Stromal cell of bone marrow (primary cell): ENCODE results near the gene KLF8.
"Not testable (repeated sequence)": the region's sequence is repeated elsewhere in the genome, so short reads cannot be mapped to it uniquely, and the experiment has no call there.

Source experiments
- DNase-seq: peaks from one replicate; pipeline ENCODE4 v3.0.0-alpha.2; 2012; ENCODE audit warnings: low read depth

The KLF8 gene

GRCh38 chrX:56232221-56233082, at the start of gene KLF8:
KLF8 (plus strand) TSS chrX:56232356; CDS start chrX:56233335, 979 bp downstream.
- DNase-seq: no peak

DNA sequence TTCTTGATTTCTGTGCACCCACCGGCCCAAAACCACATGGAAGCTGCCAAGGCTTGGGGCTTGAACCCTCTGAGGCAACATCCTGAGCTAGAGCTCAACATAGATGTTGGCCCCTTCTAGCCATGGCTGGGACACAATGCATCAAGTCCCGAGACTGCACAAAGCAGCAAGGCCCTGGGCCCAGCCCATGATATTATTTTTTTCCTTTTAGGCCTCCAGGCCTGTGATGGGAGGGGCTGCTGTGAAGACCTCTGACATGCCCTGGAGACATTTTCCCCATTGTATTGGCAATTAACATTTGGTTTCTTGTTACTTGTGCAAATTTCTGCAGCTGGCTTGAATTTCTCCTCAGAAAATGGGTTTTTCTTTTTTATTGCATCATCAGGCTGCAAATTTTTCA, 25.2 kb upstream of the KLF8 start:
- DNase-seq: not testable (repeated sequence)

DNA sequence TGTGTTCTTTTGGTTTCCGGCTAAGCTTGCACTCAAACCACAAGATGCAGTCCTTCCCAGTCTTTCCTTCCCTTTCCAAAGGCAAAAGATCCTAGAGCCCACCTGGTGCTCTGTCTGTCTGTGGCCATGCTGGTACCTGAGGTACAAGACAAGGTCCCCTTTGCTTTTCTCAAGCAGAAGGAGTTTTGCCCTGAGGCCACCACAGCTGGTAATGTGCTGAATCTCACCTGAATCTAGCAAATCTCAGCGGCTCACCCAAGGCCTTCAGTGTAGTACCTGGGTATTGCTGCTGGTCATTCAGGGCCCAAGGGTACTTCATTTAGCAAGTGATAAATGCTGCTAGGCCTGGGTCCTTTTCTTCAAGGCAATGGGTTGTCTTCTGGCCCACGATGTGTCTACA, 20.5 kb upstream of the KLF8 start:
- no peak for DNase-seq

DNA sequence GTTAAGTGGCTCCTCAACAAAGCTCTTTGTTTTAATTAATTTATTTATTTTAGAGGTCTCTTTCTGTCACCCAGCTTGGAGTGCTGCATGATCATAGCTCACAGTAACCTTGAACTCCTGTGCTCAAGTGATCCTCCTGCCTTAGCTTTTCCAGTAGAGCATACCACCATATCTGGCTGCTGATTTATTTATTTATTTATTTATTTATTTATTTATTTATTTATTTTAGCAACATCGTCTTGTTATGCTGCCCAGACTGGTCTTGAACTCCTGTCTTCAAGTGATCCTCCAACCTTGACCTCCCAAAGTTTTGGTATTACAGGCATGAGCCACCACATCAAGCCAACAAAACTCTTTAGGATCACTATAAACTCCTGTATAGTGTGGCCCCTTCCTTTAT, 15.8 kb upstream of the KLF8 start:
- no peak for DNase-seq

DNA sequence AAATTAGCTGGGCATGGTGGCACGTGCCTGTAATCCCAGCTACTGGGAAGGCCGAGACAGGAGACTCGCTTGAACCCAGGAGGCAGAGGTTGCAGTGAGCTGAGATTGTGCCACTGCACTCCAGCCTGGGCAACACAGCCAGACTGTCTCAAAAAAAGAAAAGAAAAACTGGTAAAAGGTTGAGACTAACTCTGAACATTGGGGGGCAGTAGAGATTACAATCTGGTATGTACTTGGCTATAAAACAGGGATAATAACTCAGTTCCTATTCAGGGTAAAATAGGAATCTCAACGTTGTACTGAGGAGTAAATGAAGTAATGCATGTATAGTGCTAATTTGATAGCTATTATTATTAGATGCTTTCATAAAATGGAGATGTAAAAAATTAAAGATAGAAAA, 12.5 kb upstream of the KLF8 start:
- no peak for DNase-seq

DNA sequence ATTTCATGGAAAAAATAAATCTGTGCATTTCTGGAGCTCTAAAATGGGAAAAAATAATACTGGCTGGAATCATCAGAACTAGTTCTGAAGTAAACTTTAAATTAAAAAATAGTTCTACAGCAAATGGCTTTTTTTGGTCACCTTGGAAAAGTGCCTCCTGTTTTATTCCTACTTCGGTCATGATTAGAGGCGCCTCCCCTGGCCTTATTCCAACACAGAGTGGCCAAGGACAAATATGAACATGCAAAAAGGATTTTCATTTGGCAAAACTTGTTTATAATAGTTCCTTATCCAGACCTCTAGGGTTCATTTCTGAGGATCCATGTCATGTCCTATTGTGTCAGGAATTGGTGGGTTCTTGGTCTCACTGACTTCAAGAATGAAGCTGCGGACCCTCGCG, 11.1 kb upstream of the KLF8 start:
- no peak for DNase-seq

DNA sequence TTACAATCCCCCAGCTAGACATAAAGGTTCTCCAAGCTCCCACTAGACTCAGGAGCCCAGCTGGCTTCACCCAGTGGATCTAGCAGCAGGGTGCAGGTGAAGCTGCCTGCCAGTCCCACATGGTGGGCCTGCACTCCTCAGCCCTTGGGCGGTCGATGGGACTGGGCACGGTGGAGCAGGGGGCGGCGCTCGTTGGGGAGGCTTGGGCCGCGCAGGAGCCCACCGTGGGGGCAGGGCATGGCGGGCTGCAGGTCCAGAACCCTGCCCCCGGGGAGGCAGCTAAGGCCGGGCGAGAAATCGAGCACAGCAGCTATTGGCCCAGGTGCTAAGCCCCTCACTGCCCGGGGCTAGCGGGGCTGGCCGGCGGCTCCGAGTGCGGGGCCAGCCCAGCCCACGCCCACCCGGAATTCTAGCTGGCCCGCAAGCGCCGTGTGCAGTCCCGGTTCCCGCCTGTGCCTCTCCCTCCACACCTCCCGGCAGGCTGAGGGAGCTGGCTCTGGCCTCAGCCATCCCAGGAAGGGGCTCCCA, 9.6 kb upstream of the KLF8 start:
- no peak for DNase-seq

DNA sequence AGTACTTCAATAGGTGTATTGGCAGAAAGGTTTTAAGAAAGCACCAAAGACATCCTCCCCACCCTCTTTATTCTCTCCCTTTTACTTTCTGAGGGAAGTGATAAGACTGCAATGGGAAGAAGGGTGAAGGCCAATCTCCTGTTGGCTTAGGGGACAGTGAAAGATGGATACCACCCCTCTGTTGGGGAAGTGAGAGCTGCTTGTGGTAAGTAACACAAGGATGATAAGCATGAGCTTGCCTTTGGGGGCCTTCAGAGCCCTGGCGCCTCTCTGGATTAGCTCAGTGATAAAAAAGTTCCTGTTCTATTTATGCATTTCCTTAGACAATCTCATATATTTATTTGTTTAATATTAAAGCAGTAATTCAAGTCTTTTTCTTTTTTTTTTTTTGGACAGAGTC, 5.2 kb upstream of the KLF8 start:
- DNase-seq: no peak

DNA sequence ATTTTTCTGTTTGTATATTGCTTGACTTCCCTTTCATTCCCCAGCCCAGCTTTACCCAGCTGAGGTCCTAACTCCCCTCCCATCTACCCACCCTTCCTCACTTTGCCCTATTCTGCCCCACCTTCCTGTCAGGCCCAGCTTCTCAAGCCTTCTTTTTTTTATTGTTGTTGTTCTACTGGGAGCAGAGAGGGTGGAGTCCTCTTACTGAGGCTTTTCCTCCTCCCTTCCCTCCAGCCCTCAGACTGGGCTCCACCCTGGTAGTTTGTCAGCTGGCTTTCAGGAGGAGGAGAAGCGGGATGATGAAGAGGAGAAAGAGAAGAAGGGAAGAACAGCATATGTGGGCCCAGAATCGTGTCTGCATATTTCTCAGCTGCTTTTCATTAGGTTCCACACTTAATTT, 3.2 kb upstream of the KLF8 start:
- no peak for DNase-seq

GRCh38 chrX:56231537-56232090, 542 bp upstream of the KLF8 start:
- DNase-seq: no peak

DNA sequence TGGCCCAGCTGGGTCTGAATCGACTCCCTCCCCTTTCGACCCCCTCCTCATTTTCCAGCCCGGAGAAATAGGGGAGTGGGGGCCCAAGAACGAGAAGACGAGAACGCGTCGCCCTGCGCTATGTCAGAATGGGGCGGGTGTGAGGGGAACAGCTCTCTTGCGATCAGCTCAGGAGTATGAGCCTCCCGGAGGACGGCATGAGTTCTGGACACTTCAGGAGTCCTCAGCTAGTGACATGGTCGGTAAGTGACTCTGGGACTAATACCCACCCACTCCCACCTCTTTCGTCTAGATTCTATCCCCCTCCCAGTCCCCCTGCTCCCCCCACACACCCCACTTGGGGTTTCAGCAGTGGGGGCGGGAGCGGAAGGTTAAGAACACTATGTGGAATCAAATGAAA, 944 bp downstream of the KLF8 start:
- no peak for DNase-seq

GRCh38 chrX:56233682-56234081, 1.5 kb downstream of the KLF8 start:
- peak; percentile 65 for DNase-seq

GRCh38 chrX:56248492-56248891, 16.3 kb downstream of the KLF8 start:
- no peak for DNase-seq

DNA sequence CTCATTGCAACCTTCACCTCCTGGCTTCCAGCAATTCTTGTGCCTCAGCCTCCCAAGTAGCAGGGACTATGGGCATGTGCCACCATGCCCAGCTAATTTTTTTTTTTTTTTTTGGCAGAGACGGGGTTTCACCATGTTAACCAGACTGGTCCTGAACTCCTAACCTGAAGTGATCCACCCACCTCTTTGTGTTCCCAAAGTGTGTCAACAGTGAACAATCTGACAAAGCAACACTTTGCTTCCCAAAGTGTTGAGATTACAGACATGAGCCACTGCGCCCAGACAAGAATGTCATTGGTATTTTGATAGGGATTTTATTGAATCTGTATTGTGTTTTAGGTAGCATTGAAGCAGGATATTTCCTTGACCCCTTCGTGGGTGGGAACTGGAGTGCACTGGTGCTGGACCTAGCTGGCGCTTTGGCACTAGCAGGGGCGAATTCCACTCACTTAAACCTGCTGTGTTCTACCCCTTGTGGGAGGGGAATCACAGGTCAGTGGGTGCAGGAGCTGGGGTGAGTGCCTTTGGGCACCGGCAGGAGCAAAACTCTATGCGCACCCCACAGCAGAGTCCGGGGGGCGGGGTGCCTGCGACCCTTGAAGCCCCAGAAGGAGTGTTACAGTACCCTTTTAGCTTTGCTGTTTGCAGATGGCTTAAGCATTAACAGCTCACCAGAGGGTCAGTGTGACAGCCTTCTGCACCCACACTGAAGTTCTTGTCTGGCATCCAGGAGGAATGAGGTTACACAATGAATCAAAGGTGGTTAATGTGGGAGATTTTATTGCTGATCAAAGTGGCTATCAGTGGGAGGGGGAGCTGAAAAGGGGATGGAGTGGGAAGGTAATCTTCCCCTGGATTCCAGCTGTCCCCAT, 21.9 kb downstream of the KLF8 start:
- no peak for DNase-seq

GRCh38 chrX:56268888-56269287, 36.7 kb downstream of the KLF8 start:
- DNase-seq: no peak

DNA sequence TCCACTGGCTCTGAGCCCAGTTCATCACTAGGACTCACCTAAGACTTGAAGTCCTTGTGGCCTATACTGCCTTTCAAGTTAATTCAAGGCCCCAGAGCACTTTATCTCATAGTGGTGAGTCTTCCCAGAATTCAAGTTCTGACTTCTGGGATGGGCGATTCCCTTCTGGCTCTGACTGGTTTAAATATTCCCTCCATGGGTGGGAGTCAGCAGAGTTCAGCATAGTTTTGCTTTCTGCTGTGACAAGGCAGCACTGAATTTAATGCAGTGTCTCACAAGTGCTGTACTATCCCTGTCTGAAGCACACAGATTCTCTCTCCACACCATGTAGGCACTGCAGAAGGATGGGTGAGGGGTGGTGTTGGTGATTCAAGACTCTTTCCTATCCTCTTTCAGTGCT, 46.5 kb downstream of the KLF8 start:
- DNase-seq: no peak

DNA sequence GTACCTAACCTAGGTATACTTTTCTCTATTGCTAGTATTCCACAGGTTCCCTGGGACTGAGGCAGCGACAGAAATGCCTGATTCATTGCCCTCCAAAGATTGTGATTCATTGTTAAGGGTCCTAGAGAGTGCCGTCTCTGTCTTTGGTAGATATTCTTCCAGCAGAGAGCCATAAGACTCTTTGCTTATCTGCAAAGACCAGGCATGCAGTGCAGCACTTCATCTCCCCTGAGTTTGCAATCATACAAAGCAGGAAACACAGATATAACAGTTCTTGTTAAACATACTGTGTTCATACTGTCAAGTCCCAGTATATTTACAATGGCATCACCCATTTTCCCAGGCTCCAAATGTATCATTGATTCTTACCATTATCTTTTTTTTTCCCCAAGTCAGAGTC, 47.7 kb downstream of the KLF8 start:
- DNase-seq: no peak

- peak; percentile 2 for DNase-seq
Observed at GRCh38 chrX:56281789-56282188, 49.6 kb downstream of the KLF8 start.

DNA sequence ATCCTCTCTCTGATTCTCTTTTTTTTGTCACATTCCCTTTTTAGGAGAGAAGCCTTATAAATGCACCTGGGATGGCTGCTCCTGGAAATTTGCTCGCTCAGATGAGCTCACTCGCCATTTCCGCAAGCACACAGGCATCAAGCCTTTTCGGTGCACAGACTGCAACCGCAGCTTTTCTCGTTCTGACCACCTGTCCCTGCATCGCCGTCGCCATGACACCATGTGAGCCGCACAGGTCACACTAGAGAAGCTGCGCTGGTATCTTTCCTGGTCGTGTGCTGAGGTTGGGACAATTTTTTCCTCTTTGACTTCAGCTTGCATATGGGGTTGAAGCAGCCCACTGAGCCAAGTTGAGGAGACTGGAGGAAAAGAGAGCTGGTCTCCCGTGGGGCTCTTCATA, 52.1 kb downstream of the KLF8 start:
- no peak for DNase-seq

DNA sequence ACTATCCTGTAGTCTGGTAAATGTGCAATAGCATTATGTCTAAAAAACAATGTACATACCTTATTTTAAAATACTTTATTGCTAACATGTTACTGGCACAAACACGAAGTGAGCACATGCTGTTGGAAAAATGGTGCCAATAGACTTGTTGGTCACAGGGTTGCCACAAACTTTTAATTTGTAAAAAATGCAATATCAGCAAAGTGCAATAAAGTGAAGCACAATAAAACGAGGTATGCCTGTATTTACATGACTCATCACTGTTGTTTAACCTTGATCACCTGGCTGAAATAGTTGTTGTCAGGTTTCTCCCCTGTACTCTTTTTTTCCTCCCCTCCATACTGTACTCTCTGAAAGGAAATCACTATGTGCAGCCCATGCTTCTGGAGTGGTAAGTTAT, 56.5 kb downstream of the KLF8 start:
- DNase-seq: no peak

- DNase-seq: no peak
Observed at GRCh38 chrX:56289449-56289848, 57.3 kb downstream of the KLF8 start.

- no peak for DNase-seq
Observed at GRCh38 chrX:56308726-56309125, 76.6 kb downstream of the KLF8 start.

- no peak for DNase-seq
Observed at GRCh38 chrX:56309881-56310280, 77.7 kb downstream of the KLF8 start.
